ENCODE measurements around the gene SLC17A1. TPM values are rescaled to one million over a fixed set of nuclear protein-coding genes. Genes with fewer than 3 reads are reported as not detected.
A peak's percentile ranks its signal among the peaks of the same experiment; 100 is the strongest.

Gene SLC17A1
- total and polyA plus RNA-seq, 2 of the 13 experiments (the other 11 are each of a cell fraction or from before 2014, with no cell fraction given): 0.09 to 2.1 TPM

GRCh38 chr6:25832670-25833069, 818 bp upstream of the SLC17A1 start:
- Histone ChIP-seq H3K4me1 (ENCODE audit: insufficient read depth, low read length) (peaks cover 83% of the 10 kb centered on the region), H3K27ac (ENCODE audit: extremely low read length, insufficient read depth, low read length) (peak overlapping the region; percentile 29), H3K36me3 (replicated peaks in 1 of 2; ENCODE audit: control insufficient read depth in 1 of 2, insufficient read depth in 2 of 2, low read length in 2 of 2) (no peaks in the 10 kb centered on the region), H3K27me3 (ENCODE audit: control insufficient read depth in 1 of 2, insufficient read depth in 2 of 2, low read length in 2 of 2) (no peaks in the 10 kb centered on the region; a peak in 1 of 5 replicates), H3K4me2 (ENCODE audit: low read depth, low read length) (peak overlapping the region; percentile 89), H3K9ac (ENCODE audit: insufficient read depth, low read depth, low read length) (peak overlapping the region; percentile 48; the same call in 1 of the 2 replicates), H3K79me2 (ENCODE audit: insufficient read depth, low read length) (peaks cover 15% of the 10 kb centered on the region), H3K4me3 (replicated peaks in 1 of 3; ENCODE audit: insufficient read depth in 1 of 3, low read depth in 2 of 3, low read length in 3 of 3) (no peak overlapping the region; a peak in 2 of 6 replicates), H3K9me3 (ENCODE audit: low read length) (no peaks in the 10 kb centered on the region), H2AFZ (ENCODE audit: low read length) (no peak overlapping the region), H4K20me1 (ENCODE audit: insufficient read depth, low read length) (no peaks in the 10 kb centered on the region)
- intact Hi-C loops (cut with micrococcal nuclease; ENCODE audit: unreplicated experiment): loop anchor here (5.0 kb wide), 1 partner anchor 110 kb away; no protein-coding TSS in a partner anchor
- FAIRE-seq (no peak), DNase-seq (ENCODE audit: low spot score) (no peak), ATAC-seq (peak; percentile 29)
- ChIA-PET POLR2A (no interaction called here), CTCF (ENCODE audit: low intra/inter-chr PET ratio, low total read pairs) (no interaction called here)
- no TSS peak for BruUV-seq (replicated peaks)
- in situ Hi-C loops (cut with HindIII; ENCODE audit: extremely low pct_ligation_motif_present, low pct_unique_long_range_greater_than_20kb): no loop called here
- WGBS (ENCODE audit: low lambda C conversion rate): 5% methylated on average over 3 of the region's 3 CpGs
- TF ChIP-seq ZNF121 (CRISPR knock-in tag; IDR thresholded peaks at IDR 0.05): peak; percentile 98
- TF ChIP-seq ASH2L (IDR thresholded peaks at IDR 0.05; ENCODE audit: insufficient read length, low read depth, low read length): peak; percentile 15
- TF ChIP-seq POGZ (CRISPR knock-in tag; IDR thresholded peaks at IDR 0.05): 0 out of 2 replicates have a peak, but pooled peaks have one; percentile 9
- no peak for TF ChIP-seq ZNF138 (CRISPR knock-in tag; IDR thresholded peaks at IDR 0.05; ENCODE audit: low read depth)
- TF ChIP-seq PHF5A (CRISPR knock-in tag; IDR thresholded peaks at IDR 0.05; ENCODE audit: low read depth, unreplicated experiment): no peak
- TF ChIP-seq TRIM22 (IDR thresholded peaks at IDR 0.05): no peak
- 0 out of 2 replicates have a peak, but pooled peaks have one; percentile 7 for TF ChIP-seq SMAD3 (CRISPR knock-in tag; IDR thresholded peaks at IDR 0.05)
- TF ChIP-seq FOXP4 (CRISPR knock-in tag; IDR thresholded peaks at IDR 0.05): no peak
- no peak for TF ChIP-seq ATF7-NPFF (CRISPR knock-in tag; IDR thresholded peaks at IDR 0.05; ENCODE audit: low read depth)
- no peak for TF ChIP-seq KAT7 (CRISPR knock-in tag; IDR thresholded peaks at IDR 0.05; ENCODE audit: borderline replicate concordance)
- no peak for TF ChIP-seq SOX6 (IDR thresholded peaks at IDR 0.05)
- TF ChIP-seq SOX6 (CRISPR knock-in tag; IDR thresholded peaks at IDR 0.05): peak; percentile 4; the same call in 1 of the 2 replicates
- peak; percentile 51; the same call in 1 of the 2 replicates for TF ChIP-seq ZMYM3 (CRISPR knock-in tag; IDR thresholded peaks at IDR 0.05)
- TF ChIP-seq RBM39 (IDR thresholded peaks at IDR 0.05; ENCODE audit: low read depth, low read length, poor library complexity, severe bottlenecking): no peak
- TF ChIP-seq CEBPG (CRISPR knock-in tag; IDR thresholded peaks at IDR 0.05): peak; percentile 19; the same call in 1 of the 2 replicates
- TF ChIP-seq ZNF383 (CRISPR knock-in tag; IDR thresholded peaks at IDR 0.05; ENCODE audit: borderline replicate concordance): no peak
- no peak for TF ChIP-seq ZNF275 (CRISPR knock-in tag; IDR thresholded peaks at IDR 0.05; ENCODE audit: borderline replicate concordance)
- TF ChIP-seq ZNF232 (CRISPR knock-in tag; IDR thresholded peaks at IDR 0.05; ENCODE audit: borderline replicate concordance): no peak
- TF ChIP-seq E2F2 (CRISPR knock-in tag; IDR thresholded peaks at IDR 0.05; ENCODE audit: borderline replicate concordance): no peak

Data from HepG2 (cell line).